Measurements from ENCODE around the gene KNL1. TPM values are rescaled to one million over a fixed set of nuclear protein-coding genes. Genes with fewer than 3 reads are reported as not detected.

KNL1 gene
- total RNA-seq, 4 donors from 2014 or later = 0.10 to 0.33 (median 0.33) TPM; not detected in 1

GRCh38 chr15:40549894-40550293, 44.2 kb upstream of the KNL1 start:
- DNase-seq (peak; percentile 93 to 98), ATAC-seq (peak; percentile 87)
- H3K27ac ChIP-seq = peak overlapping the region; percentile 90 to 94 (median 92)
- H3K9me3 ChIP-seq = no peaks in the 10 kb centered on the region
- peak; percentile 44 to 62 for TF ChIP-seq POLR2A (IDR thresholded peaks at IDR 0.05)
- no peak for TF ChIP-seq CTCF (IDR thresholded peaks at IDR 0.05 in 4 of 5, conservative IDR thresholded peaks at IDR 0.05 in 1 of 5)
- H3K27me3 ChIP-seq = no peaks in the 10 kb centered on the region
- in situ Hi-C loops (cut with MboI; ENCODE audit: low sequenced_read_pairs in 4 of 4) (no loop called here), intact Hi-C loops (cut with DNase I; ENCODE audit: low total_unique reads) (loop anchor here (1.0 to 2.0 kb wide), 2 partner anchors 15 to 29 kb away; partner anchors contain the start of gene CCDC32)
- H3K36me3 ChIP-seq = no peaks in the 10 kb centered on the region
- no peak overlapping the region for H3K4me3 ChIP-seq
- H3K4me1 ChIP-seq = peaks cover 63 to 74% of the 10 kb centered on the region in 2 donors

- TF ChIP-seq CTCF (IDR thresholded peaks at IDR 0.05 in 4 of 5, conservative IDR thresholded peaks at IDR 0.05 in 1 of 5) = no peak
- TF ChIP-seq POLR2A (IDR thresholded peaks at IDR 0.05) = no peak
- DNase-seq (no peak), ATAC-seq (peak; percentile 12 to 54)
- H3K27me3 ChIP-seq = no peaks in the 10 kb centered on the region
- peaks cover 0 to 5% of the 10 kb centered on the region in 2 donors for H3K36me3 ChIP-seq
- intact Hi-C loops (cut with DNase I; ENCODE audit: low total_unique reads) = loop anchor here (1.0 kb wide), 1 partner anchor 15 kb away; the partner anchor contains the start of gene CCDC32
- H3K9me3 ChIP-seq = no peaks in the 10 kb centered on the region
- H3K4me1 ChIP-seq = peaks cover 69 to 74% of the 10 kb centered on the region in 2 donors
- peak overlapping the region; percentile 90 to 94 (median 92) for H3K27ac ChIP-seq
- H3K4me3 ChIP-seq = no peak overlapping the region
- in situ Hi-C loops (cut with MboI; ENCODE audit: low sequenced_read_pairs in 4 of 4) = no loop called here
Observed at GRCh38 chr15:40550341-40551037, 43.6 kb upstream of the KNL1 start.

GRCh38 chr15:40554161-40554525, 39.9 kb upstream of the KNL1 start:
- H3K27me3 ChIP-seq = no peaks in the 10 kb centered on the region
- ATAC-seq (peak; percentile 1 to 25), DNase-seq (no peak)
- in situ Hi-C loops (cut with MboI; ENCODE audit: low sequenced_read_pairs in 4 of 4) (no loop called here), intact Hi-C loops (cut with DNase I; ENCODE audit: low total_unique reads) (loop anchor here (1.0 kb wide), 1 partner anchor 10 kb away; no protein-coding TSS in a partner anchor)
- H3K9me3 ChIP-seq = no peaks in the 10 kb centered on the region
- no peak for TF ChIP-seq CTCF (IDR thresholded peaks at IDR 0.05 in 4 of 5, conservative IDR thresholded peaks at IDR 0.05 in 1 of 5)
- no peak for TF ChIP-seq POLR2A (IDR thresholded peaks at IDR 0.05)
- H3K4me1 ChIP-seq = peaks cover 54 to 55% of the 10 kb centered on the region in 2 donors
- H3K36me3 ChIP-seq = peaks cover 0 to 15% of the 10 kb centered on the region in 2 donors
- H3K27ac ChIP-seq = peak overlapping the region; percentile 90 to 94 (median 92)
- H3K4me3 ChIP-seq = no peak overlapping the region

- ATAC-seq (no peak), DNase-seq (no peak)
- in situ Hi-C loops (cut with MboI; ENCODE audit: low sequenced_read_pairs in 4 of 4) (no loop called here), intact Hi-C loops (cut with DNase I; ENCODE audit: low total_unique reads) (no loop called here)
- no peak overlapping the region for H3K4me3 ChIP-seq
- H3K27me3 ChIP-seq = no peaks in the 10 kb centered on the region
- H3K27ac ChIP-seq = no peak overlapping the region
- H3K36me3 ChIP-seq = peaks cover 0 to 15% of the 10 kb centered on the region in 2 donors
- TF ChIP-seq CTCF (IDR thresholded peaks at IDR 0.05 in 4 of 5, conservative IDR thresholded peaks at IDR 0.05 in 1 of 5) (no peak), POLR2A (IDR thresholded peaks at IDR 0.05) (no peak)
- H3K4me1 ChIP-seq = peaks cover 38 to 47% of the 10 kb centered on the region in 2 donors
- no peaks in the 10 kb centered on the region for H3K9me3 ChIP-seq
Observed at GRCh38 chr15:40555876-40556275, 38.2 kb upstream of the KNL1 start.

All from gastrocnemius medialis (tissue), 4 donors.